OCI-LY3 (cell line): ENCODE data around the gene CPLANE1.

Experiments used
- EZH2phosphoT487 ChIP-seq: fragments of 200-600 bp; shearing (Covaris generic); IDR thresholded peaks from 2 replicates; pipeline ENCODE4 v1.6.1; 2018; ENCODE audit warnings: antibody characterized with exemption, mixed run types, low read depth
- TF ChIP-seq, protein P1 (sequence below): fragments of 200-600, 300-600 bp; sonication (generic); IDR thresholded peaks from 2 replicates; pipeline ENCODE4 v1.5.1; 2014; ENCODE audit warnings: antibody characterized with exemption, low read length, low read depth

DNA sequence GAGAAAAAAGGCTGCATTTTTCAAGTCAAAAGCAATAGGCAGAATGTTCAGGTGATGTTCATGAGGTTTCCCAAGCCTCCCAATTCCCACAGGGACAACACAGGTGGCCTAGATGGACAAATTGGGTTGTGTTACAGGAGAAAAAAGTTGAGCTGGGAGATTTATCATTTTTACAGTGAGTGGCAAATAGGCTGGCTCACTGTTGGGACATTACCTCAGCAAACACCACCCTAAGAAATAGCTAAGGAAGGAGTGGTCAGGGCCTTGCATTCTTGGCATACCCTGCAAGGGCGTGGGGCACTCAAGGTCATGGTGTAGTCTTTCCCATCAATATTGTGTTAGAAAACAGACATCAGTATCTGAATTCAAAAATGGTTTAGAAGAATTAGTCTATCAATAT, 23.3 kb upstream of the CPLANE1 start:
- TF ChIP-seq, protein P1, sequence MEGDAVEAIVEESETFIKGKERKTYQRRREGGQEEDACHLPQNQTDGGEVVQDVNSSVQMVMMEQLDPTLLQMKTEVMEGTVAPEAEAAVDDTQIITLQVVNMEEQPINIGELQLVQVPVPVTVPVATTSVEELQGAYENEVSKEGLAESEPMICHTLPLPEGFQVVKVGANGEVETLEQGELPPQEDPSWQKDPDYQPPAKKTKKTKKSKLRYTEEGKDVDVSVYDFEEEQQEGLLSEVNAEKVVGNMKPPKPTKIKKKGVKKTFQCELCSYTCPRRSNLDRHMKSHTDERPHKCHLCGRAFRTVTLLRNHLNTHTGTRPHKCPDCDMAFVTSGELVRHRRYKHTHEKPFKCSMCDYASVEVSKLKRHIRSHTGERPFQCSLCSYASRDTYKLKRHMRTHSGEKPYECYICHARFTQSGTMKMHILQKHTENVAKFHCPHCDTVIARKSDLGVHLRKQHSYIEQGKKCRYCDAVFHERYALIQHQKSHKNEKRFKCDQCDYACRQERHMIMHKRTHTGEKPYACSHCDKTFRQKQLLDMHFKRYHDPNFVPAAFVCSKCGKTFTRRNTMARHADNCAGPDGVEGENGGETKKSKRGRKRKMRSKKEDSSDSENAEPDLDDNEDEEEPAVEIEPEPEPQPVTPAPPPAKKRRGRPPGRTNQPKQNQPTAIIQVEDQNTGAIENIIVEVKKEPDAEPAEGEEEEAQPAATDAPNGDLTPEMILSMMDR, result no peak
- no peak for TF ChIP-seq EZH2phosphoT487
